Stimulated activated CD8-positive, alpha-beta memory T cell treated with anti-CD3 and anti-CD28 coated beads, Interleukin-12 subunit alpha, Interleukin-12 subunit beta, amount 100 ng/mL, for 24 hours (primary cell): ENCODE measurements around the gene CAPN1.

Experiments
- DNase-seq: peaks from one replicate; pipeline ENCODE4 v3.0.0-alpha.2; 2020; ENCODE audit errors: extremely low read depth

Gene CAPN1

DNA sequence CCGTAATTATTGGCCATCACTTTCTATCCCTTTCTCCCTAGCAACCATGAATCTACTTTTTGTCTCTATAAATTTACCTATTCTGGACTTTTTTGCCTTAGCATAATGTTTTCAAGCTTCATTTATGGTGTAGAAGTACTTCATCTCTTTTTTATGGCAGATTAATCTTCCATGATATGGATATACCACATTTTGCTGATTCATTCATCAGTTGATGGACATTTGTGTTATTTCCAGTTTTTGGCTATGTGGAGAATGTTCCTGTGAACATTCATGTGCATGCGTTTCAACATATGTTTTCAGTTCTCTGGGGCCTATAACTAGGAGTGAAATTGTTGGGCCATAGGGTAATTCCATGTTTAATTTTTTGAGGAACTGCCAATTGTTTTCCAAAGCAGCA, 12.8 kb downstream of the CAPN1 start:
- DNase-seq, result no peak

GRCh38 chr11:65204143-65204542, 22.4 kb downstream of the CAPN1 start:
- no peak for DNase-seq

DNA sequence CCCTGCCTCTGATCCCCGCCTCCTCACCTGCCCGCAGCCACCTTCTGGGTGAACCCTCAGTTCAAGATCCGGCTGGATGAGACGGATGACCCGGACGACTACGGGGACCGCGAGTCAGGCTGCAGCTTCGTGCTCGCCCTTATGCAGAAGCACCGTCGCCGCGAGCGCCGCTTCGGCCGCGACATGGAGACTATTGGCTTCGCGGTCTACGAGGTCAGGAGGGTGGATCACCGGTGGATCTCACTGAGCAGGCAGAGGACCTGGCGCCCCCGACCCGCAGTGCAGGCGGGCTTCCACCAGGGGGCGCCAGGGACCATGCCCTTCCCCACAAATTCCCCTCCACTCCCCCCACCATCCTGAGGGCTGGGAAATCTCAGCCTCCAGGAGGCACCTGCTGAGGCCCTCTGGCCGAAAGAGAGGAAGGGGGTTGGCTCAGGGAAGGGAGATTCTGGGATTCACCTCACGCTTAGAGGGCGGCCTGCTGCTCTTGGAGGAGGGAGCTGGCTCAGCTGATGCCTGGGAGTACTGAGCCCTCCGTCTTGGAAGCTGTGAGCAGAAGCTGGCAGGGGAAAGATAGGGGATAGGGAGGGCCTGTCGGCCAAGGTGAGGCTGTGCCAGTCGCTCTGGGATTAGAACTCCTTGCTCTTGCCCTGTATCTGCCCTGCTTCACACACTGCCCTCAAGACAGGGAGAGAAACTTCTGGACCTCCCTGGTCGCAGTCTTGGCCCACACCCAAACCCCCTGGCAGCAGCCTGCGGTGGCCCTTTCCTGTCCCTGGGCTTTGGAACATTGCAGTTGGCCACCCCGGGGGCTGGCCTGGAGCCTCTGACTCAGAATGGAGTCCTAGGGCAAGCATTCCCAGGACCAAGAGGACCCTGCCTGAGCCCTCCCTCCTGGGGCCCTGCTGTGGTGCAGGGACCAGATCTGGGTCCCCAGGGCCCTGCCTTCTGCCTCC, 23.2 kb downstream of the CAPN1 start:
- no peak for DNase-seq

GRCh38 chr11:65205602-65205967, 23.9 kb downstream of the CAPN1 start:
- DNase-seq, result no peak

DNA sequence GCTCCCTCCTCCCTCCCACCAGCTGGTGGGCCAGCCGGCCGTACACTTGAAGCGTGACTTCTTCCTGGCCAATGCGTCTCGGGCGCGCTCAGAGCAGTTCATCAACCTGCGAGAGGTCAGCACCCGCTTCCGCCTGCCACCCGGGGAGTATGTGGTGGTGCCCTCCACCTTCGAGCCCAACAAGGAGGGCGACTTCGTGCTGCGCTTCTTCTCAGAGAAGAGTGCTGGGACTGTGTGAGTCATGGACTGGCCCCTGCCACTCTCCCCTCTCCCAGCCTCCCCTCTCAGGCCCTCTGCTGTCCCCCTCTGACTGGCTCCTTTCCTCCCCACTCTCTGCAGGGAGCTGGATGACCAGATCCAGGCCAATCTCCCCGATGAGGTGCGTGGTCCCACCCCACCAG, 24.7 kb downstream of the CAPN1 start:
- no peak for DNase-seq

DNA sequence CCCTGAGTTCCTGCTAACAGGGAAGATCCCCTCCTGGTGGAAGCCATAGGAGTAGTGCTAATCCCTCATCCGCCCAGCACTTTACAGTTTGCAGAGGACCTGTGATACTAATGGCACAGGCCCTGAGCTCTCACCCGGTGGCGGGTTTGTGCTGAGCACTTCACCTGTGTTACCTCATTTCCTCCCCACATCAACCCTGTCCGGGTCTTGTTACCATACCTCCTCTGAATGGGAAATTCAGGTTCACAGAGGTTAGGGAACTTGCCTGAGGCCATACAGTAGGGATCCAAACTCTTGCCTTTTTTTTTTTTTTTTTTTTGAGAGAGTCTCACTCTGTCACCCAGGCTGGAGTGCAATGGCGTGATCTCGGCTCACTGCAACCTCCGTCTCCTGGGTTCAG, 25.2 kb downstream of the CAPN1 start:
- DNase-seq, result no peak

DNA sequence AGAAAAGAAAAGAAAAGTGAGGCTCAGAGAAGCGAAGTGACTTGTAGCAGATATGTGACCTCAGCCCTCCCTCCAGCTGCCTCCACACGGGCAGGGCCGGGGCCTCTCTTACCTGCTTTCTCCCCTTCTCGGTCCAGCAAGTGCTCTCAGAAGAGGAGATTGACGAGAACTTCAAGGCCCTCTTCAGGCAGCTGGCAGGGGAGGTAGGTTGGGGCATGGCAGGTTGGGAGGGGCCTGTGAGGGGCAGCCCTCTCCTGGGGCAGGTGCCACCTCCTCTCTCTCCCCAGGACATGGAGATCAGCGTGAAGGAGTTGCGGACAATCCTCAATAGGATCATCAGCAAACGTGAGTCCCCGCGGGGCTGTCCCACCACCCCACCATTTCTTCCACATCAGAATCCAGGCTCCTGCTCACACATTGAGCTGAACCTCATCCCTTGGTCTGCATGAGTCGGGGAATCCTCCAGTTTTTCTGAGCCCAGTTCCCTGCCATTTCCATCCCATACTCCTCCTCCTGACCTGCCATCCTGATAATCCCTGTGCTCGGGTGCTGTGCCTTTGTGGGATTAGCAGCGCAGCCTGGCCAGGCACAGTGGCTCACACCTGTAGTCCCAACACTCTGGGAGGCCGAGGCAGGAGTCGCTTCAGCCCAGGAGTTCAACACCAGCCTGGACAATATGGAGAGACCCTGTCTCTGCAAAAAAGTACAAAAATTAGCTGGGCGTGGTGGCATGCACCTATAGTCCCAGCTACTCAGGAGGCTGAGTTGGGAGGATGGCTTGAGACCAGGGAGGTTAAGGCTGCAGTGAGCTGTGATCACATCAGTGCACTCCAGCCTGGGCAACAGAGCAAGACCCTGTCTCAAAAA, 26.4 kb downstream of the CAPN1 start:
- no peak for DNase-seq

DNA sequence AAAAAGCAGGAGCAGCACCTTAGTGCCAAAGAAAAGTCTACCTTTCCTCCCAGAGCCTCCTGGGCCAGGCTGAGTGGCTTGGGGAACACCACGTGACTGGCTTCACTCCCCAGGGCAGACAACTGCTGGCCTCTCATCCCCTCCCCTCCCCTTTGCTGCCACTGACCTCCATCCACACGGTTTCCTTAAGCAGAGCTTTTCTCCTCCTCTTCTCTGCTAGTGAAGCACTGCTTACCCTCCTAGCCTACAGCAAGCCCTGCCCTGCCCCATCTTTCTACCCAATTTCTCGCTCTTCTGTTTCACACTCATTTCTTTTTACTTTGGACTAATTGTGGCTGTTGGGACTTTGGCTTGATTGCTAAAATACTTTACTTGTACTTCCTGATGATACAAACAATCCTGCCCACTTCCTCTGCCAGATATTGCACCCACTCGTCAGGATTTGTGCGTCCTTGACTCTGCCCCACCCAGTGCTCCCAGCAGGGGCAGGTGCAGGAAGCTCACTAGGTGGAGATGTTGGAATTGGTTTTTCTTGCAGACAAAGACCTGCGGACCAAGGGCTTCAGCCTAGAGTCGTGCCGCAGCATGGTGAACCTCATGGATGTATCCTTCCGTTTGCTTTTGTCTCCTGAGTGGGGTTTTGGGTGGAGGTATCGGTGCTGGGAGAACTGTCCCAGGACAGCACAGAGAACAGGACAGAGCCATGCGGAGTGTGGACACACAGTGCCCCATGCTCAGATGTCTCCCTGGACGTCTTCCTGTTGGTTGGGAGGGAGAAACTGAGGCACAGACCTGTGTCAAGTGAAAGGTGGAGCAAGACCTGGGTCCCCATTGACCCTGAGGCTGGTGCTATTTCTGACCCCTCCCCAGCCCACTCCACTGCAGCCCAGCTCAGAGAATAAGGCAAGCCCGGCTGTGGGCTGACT, 27.3 kb downstream of the CAPN1 start:
- no peak for DNase-seq

- DNase-seq, result no peak
Measured at GRCh38 chr11:65209711-65210360, 28.1 kb downstream of the CAPN1 start.

DNA sequence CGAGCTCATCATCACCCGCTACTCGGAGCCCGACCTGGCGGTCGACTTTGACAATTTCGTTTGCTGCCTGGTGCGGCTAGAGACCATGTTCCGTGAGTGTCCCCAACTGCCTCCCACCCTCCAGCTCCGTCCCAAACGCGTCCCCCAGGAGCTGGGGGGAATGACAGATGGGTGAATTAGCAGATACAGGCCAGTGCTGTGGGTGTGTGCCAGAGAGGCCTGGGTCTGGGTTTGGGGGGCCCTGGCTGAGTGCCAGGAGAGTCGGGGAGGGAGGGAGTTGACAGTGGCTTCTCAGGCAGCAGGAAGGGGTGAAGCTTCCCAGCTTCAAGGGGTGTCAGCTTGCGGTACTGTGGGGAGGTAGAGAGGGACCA, 28.6 kb downstream of the CAPN1 start:
- no peak for DNase-seq

GRCh38 chr11:65210748-65211147, 29.0 kb downstream of the CAPN1 start:
- no peak for DNase-seq

- DNase-seq, result no peak
Measured at GRCh38 chr11:65211293-65212105, 29.8 kb downstream of the CAPN1 start.

- no peak for DNase-seq
Measured at GRCh38 chr11:65212226-65212801, 30.6 kb downstream of the CAPN1 start.

DNA sequence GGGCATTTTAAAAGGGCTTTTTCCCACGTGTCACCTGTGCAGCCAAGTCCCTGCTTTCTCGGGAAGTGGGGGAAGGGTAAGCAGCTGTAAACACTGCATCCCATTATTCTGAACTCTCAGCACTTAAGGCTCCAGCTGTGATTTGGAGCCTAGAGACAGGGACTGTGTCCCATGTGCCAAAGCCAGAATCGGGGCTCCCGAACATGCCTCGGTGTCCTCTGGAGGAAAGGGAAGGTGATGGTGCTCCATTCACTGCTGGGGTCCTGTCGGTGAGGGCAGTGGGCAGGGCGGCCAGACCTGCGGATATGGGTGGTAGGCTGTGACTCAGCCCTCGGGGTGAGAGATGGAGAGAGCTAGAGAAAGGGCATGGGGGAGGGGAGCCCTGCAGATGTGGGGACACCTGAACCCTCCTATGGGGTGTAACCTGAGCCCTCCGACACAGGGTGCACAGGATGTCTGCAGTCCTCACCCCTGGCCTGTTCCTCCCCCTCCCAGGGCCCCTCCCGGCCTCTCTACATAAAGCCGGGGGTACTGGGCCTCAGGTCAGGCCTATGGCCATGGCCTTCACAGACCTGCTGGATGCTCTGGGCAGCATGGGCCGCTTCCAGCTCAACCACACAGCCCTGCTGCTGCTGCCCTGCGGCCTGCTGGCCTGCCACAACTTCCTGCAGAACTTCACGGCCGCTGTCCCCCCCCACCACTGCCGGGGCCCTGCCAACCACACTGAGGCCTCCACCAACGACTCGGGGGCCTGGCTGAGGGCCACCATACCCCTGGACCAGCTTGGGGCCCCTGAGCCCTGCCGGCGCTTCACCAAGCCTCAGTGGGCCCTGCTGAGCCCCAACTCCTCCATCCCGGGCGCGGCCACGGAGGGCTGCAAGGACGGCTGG, 31.8 kb downstream of the CAPN1 start:
- no peak for DNase-seq

DNA sequence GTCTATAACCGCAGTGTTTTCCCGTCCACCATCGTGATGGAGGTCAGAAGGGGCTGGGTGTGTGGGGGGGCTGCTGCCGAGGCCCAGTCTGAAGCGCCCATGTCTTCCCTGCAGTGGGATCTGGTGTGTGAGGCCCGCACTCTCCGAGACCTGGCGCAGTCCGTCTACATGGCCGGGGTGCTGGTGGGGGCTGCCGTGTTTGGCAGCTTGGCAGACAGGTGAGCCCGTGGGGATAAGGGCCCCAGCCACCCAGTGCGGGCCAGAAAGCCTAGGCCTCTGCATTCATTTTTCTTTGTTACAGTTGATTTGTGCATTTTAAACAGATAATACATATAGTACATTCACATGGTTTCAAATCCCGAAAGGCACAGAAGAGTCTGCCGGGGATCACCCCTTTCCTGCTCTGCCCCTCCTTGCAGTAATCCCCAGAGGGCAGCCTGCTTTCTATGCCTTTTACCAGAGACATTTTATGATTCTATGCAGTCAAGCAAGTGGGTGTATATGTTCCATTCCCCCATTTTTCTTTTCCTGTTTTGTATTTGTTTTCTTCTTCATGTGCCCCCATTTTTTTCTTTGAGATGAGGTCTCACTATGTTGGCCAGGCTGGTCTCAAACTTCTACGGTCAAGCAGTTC, 32.6 kb downstream of the CAPN1 start:
- no peak for DNase-seq

- no peak for DNase-seq
Measured at GRCh38 chr11:65215441-65216076, 33.8 kb downstream of the CAPN1 start.

GRCh38 chr11:65216830-65217229, 35.1 kb downstream of the CAPN1 start:
- DNase-seq, result no peak
